B cell (primary cell): ENCODE measurements around the gene OPHN1. TPM values are rescaled to one million over a fixed set of nuclear protein-coding genes. Genes with fewer than 3 reads are reported as not detected.

Experiments
- ATAC-seq: fragments of 200-7000 bp; cut with Tn5 transposase; one replicate; pipeline ENCODE4 v1.10.0; 2021; ENCODE audit warnings: low read depth, mild to moderate bottlenecking, moderate number of reproducible peaks, moderate library complexity
- CTCF ChIA-PET: fragments of 350-600 bp; sonication (Branson Sonifier 250); formaldehyde crosslinking; loops from one replicate; lab custom pipeline; 2021; ENCODE audit warnings: antibody characterized with exemption, inconsistent platforms; lab: Charles Lee
- POLR2A ChIA-PET: fragments of 350-600 bp; sonication (Branson Sonifier 250); formaldehyde crosslinking; loops from one replicate; lab custom pipeline; 2021; ENCODE audit warnings: antibody characterized with exemption; lab: Charles Lee
- DNase-seq: peaks from one replicate; pipeline ENCODE4 v3.0.0; 2013
- H2AFZ ChIP-seq: 2 replicates; pipeline ENCODE4 v1.6.1; 2012; ENCODE audit warnings: mild to moderate bottlenecking, low read depth, low read length; ENCODE audit not compliant: insufficient read depth, poor library complexity, severe bottlenecking
- H3K27ac ChIP-seq, 2 donors: 1 replicate in 1 of 2; 2 replicates in 1 of 2; pipeline ENCODE4 v1.5.1; 2012 to 2013; ENCODE audit warnings: low read length in 2 of 2, mild to moderate bottlenecking in 2 of 2, moderate library complexity in 1 of 2
- H3K27me3 ChIP-seq, 4 experiments: fragments of 200-600 bp in 1 of 4; sonication (generic) in 1 of 4; replicated peaks in 1 of 4; 1 replicate in 2 of 4; 2 replicates in 2 of 4; pipeline versions ENCODE4 v1.6.1 to v1.7.0; 2013 to 2016; ENCODE audit warnings: low read length in 3 of 4, mild to moderate bottlenecking in 2 of 4, mixed read lengths in 1 of 4, moderate library complexity in 1 of 4; ENCODE audit not compliant: insufficient read depth in 4 of 4, control insufficient read depth in 3 of 4; ENCODE audit errors: control extremely low read depth in 1 of 4
- H3K36me3 ChIP-seq, 2 experiments: replicated peaks in 1 of 2; 1 replicate in 1 of 2; 2 replicates in 1 of 2; pipeline versions ENCODE4 v1.6.1 to v1.7.1; 2013; ENCODE audit warnings: low read length in 1 of 2; ENCODE audit not compliant: insufficient read depth in 2 of 2, control insufficient read depth in 1 of 2; ENCODE audit errors: control extremely low read depth in 1 of 2, extremely low read depth in 1 of 2
- H3K4me1 ChIP-seq, 2 donors: fragments of 200-600 bp in 1 of 2; sonication (generic) in 1 of 2; 1 replicate in 1 of 2; 2 replicates in 1 of 2; pipeline versions ENCODE4 v1.5.1 to v1.6.1; 2013 to 2017; ENCODE audit warnings: low read length in 2 of 2; ENCODE audit not compliant: control insufficient read depth in 2 of 2, insufficient read depth in 2 of 2
- H3K4me2 ChIP-seq: replicated peaks from 2 replicates; pipeline ENCODE3; 2012; ENCODE audit warnings: mild to moderate bottlenecking, low read depth, low read length; ENCODE audit not compliant: poor library complexity, severe bottlenecking
- H3K4me3 ChIP-seq, 5 experiments: fragments of 200-600 bp in 1 of 5; sonication (generic) in 1 of 5; 1 replicate in 3 of 5; 2 replicates in 2 of 5; pipeline versions ENCODE4 v1.5.1 to v1.7.0; 2011 to 2016; ENCODE audit warnings: low read length in 4 of 5, mild to moderate bottlenecking in 4 of 5, low read depth in 2 of 5, control low read depth in 1 of 5, moderate library complexity in 1 of 5; ENCODE audit not compliant: insufficient read depth in 1 of 5; ENCODE audit errors: control extremely low read depth in 1 of 5, extremely low read depth in 1 of 5
- H3K79me2 ChIP-seq: fragments of 200-600 bp; sonication (generic); one replicate; pipeline ENCODE4 v1.6.0; 2016; ENCODE audit warnings: low read length; ENCODE audit not compliant: control insufficient read depth, insufficient read depth
- H3K9ac ChIP-seq: fragments of 200-600 bp; sonication (generic); 2 replicates; pipeline ENCODE4 v1.6.1; 2017; ENCODE audit warnings: mild to moderate bottlenecking, low read length, moderate library complexity
- H3K9me3 ChIP-seq, 3 donors: one replicate each; pipeline versions ENCODE4 v1.6.1 to v1.7.1; 2013; ENCODE audit warnings: low read length in 2 of 3; ENCODE audit not compliant: control insufficient read depth in 2 of 3, insufficient read depth in 1 of 3; ENCODE audit errors: control extremely low read depth in 1 of 3
- H4K20me1 ChIP-seq: 2 replicates; pipeline ENCODE4 v1.6.0; 2012; ENCODE audit warnings: mild to moderate bottlenecking, low read length; ENCODE audit not compliant: insufficient read depth, control insufficient read depth, poor library complexity, severe bottlenecking
- H3K27ac Mint-ChIP-seq: one replicate; pipeline ENCODE4 v1.8.0; 2021; ENCODE audit warnings: mixed read lengths
- H3K27me3 Mint-ChIP-seq: one replicate; pipeline ENCODE4 v1.8.0; 2021; ENCODE audit warnings: mixed read lengths
- H3K4me1 Mint-ChIP-seq: one replicate; pipeline ENCODE4 v1.8.0; 2021; ENCODE audit warnings: mixed read lengths
- H3K4me3 Mint-ChIP-seq: one replicate; pipeline ENCODE4 v1.8.0; 2021; ENCODE audit warnings: mixed read lengths
- H3K9me3 Mint-ChIP-seq: one replicate; pipeline ENCODE4 v1.8.0; 2022; ENCODE audit warnings: mixed read lengths; ENCODE audit not compliant: insufficient read depth
- CTCF ChIP-seq: fragments of 200-600 bp; IDR thresholded peaks from one replicate; pipeline ENCODE4 v1.8.0; 2022; ENCODE audit warnings: antibody characterized with exemption, mild to moderate bottlenecking
- EZH2 ChIP-seq: IDR thresholded peaks from 2 replicates; pipeline ENCODE4 v1.6.1; 2012; ENCODE audit warnings: borderline replicate concordance, low read depth, mild to moderate bottlenecking, moderate library complexity, low read length; ENCODE audit not compliant: insufficient read depth, poor library complexity, severe bottlenecking
- WGBS: methylation state at CpG from one replicate; pipeline ENCODE4 v1.1.5; 2013; ENCODE audit warnings: missing lambda C conversion rate; ENCODE audit not compliant: insufficient coverage; 5-methylcytosine and 5-hydroxymethylcytosine counted together
- intact Hi-C: fragments of 100-400 bp; cut with micrococcal nuclease; formaldehyde crosslinking; loops from one replicate; pipeline ENCODE4 v1.10.0; 2022
- polyA plus RNA-seq: library from polyadenylated mRNA; depleted of rRNA; stranded (reverse); fragments of >200 nt; gene quantifications from 2 replicates; pipeline ENCODE4 v1.2.3, GENCODE V29; 2012
- total RNA-seq, 2 donors: library from RNA; stranded (reverse); fragments of 120-200 nt in 1 of 2; gene quantifications; 1 replicate in 1 of 2; 2 replicates in 1 of 2; pipeline versions ENCODE4 v1.2.3 to v1.2.4, GENCODE V29; 2013 to 2022

The OPHN1 gene
- total and polyA plus RNA-seq, 2 donors (not counting 1 experiment from before 2014, with no cell fraction given), result 0.03 to 0.17 TPM

- Histone ChIP-seq H3K27ac (no peak overlapping the region), H3K79me2 (no peaks in the 10 kb centered on the region), H3K4me2 (no peak overlapping the region), H3K4me1 (no peaks in the 10 kb centered on the region), H3K9ac (no peak overlapping the region), H3K36me3 (no peaks in the 10 kb centered on the region), H2AFZ (no peak overlapping the region), H4K20me1 (no peaks in the 10 kb centered on the region), H3K27me3 (no peaks in the 10 kb centered on the region), H3K9me3 (no peaks in the 10 kb centered on the region), H3K4me3 (no peak overlapping the region)
- TF ChIP-seq EZH2 (no peak), CTCF (no peak)
- H3K27me3 Mint-ChIP-seq, result no peaks in the 10 kb centered on the region
- no peak overlapping the region for H3K4me3 Mint-ChIP-seq
- ATAC-seq, result no peak
- intact Hi-C loops, result no loop called here
- DNase-seq, result no peak
- ChIA-PET CTCF (no interaction called here), POLR2A (no interaction called here)
- no peaks in the 10 kb centered on the region for H3K4me1 Mint-ChIP-seq
- no peak overlapping the region for H3K27ac Mint-ChIP-seq
- H3K9me3 Mint-ChIP-seq, result no peaks in the 10 kb centered on the region
Measured at GRCh38 chrX:68109162-68109561, 324.1 kb downstream of the OPHN1 start.

GRCh38 chrX:68098431-68098830 is 334.9 kb downstream of the OPHN1 start:
- DNase-seq (no peak), ATAC-seq (no peak)
- Histone ChIP-seq H3K79me2 (no peaks in the 10 kb centered on the region), H3K27ac (no peak overlapping the region), H3K4me2 (no peak overlapping the region), H3K9ac (no peak overlapping the region), H4K20me1 (no peaks in the 10 kb centered on the region), H3K9me3 (no peaks in the 10 kb centered on the region), H3K4me3 (no peak overlapping the region), H3K27me3 (no peaks in the 10 kb centered on the region), H3K36me3 (no peaks in the 10 kb centered on the region), H3K4me1 (no peaks in the 10 kb centered on the region), H2AFZ (no peak overlapping the region)
- Mint-ChIP-seq H3K4me3 (no peak overlapping the region), H3K27me3 (no peaks in the 10 kb centered on the region), H3K27ac (no peak overlapping the region), H3K4me1 (no peaks in the 10 kb centered on the region), H3K9me3 (no peaks in the 10 kb centered on the region)
- no CpG with 5 or more reads among the region's 2 CpGs for WGBS
- ChIA-PET CTCF (no interaction called here), POLR2A (no interaction called here)
- intact Hi-C loops, result no loop called here
- TF ChIP-seq CTCF, result no peak
- TF ChIP-seq EZH2, result no peak
